NCI-H1105 (cell line): ENCODE results near the gene PKD1.
"Not testable (repeated sequence)": the region's sequence is repeated elsewhere in the genome, so short reads cannot be mapped to it uniquely, and the experiment has no call there.

Source experiments
- DNase-seq: peaks from one replicate; lab custom pipeline; 2025; lab: John Stamatoyannopoulos, UW

Gene PKD1

GRCh38 chr16:2107121-2107790, 28.4 kb downstream of the PKD1 start:
- not testable (repeated sequence) for DNase-seq

GRCh38 chr16:2106211-2106610, 29.5 kb downstream of the PKD1 start:
- not testable (repeated sequence) for DNase-seq

GRCh38 chr16:2105769-2106168, 29.9 kb downstream of the PKD1 start:
- not testable (repeated sequence) for DNase-seq

- not testable (repeated sequence) for DNase-seq
These were observed 30.4 kb downstream of the PKD1 start for GRCh38 chr16:2105291-2105690.

GRCh38 chr16:2104464-2104863, 31.2 kb downstream of the PKD1 start:
- DNase-seq = not testable (repeated sequence)

- no peak for DNase-seq
These were observed 33.2 kb downstream of the PKD1 start for GRCh38 chr16:2102471-2102870.

GRCh38 chr16:2101581-2101980, 34.1 kb downstream of the PKD1 start:
- not testable (repeated sequence) for DNase-seq

GRCh38 chr16:2097689-2098088, 38.0 kb downstream of the PKD1 start:
- not testable (repeated sequence) for DNase-seq

GRCh38 chr16:2096853-2097595, 38.7 kb downstream of the PKD1 start:
- no peak for DNase-seq

GRCh38 chr16:2095918-2096582, 39.6 kb downstream of the PKD1 start:
- no peak for DNase-seq

GRCh38 chr16:2095315-2095853, 40.3 kb downstream of the PKD1 start:
- DNase-seq = no peak

GRCh38 chr16:2093793-2094192, 41.9 kb downstream of the PKD1 start:
- no peak for DNase-seq

GRCh38 chr16:2092866-2093265, 42.8 kb downstream of the PKD1 start:
- no peak for DNase-seq

GRCh38 chr16:2092256-2092620, 43.5 kb downstream of the PKD1 start:
- no peak for DNase-seq

GRCh38 chr16:2091547-2092255, 44.0 kb downstream of the PKD1 start:
- DNase-seq = no peak

- DNase-seq = no peak
These were observed 44.7 kb downstream of the PKD1 start for GRCh38 chr16:2090777-2091546.

GRCh38 chr16:2090481-2090776, 45.3 kb downstream of the PKD1 start:
- no peak for DNase-seq

GRCh38 chr16:2089706-2090480, 45.8 kb downstream of the PKD1 start:
- no peak for DNase-seq

GRCh38 chr16:2088759-2089358, 46.8 kb downstream of the PKD1 start:
- peak; percentile 24 for DNase-seq
